Kidney (tissue), 14 donors: ENCODE results near the gene C1QL1. TPM values are rescaled to one million over a fixed set of nuclear protein-coding genes. Genes with fewer than 3 reads are reported as not detected.

ENCODE experiments used
- DNase-seq, 5 donors: peaks; one replicate each; pipeline ENCODE4 v3.0.0-alpha.2; 2013 to 2020
- FAIRE-seq: peaks from 2 replicates; lab custom pipeline; 2012; peaks lifted over from hg19 to GRCh38; lab: Jason Lieb, UNC
- H3K27ac ChIP-seq, 2 donors: one replicate each; pipeline ENCODE4 v1.7.0; 2013; ENCODE audit warnings: low read depth in 2 of 2, low read length in 2 of 2, inconsistent platforms in 1 of 2
- H3K27me3 ChIP-seq: one replicate; pipeline ENCODE4 v1.7.1; 2013; ENCODE audit warnings: low read length, inconsistent platforms; ENCODE audit not compliant: control insufficient read depth, insufficient read depth
- H3K36me3 ChIP-seq, 3 donors: one replicate each; pipeline versions ENCODE4 v1.7.0 to v1.7.1; 2013; ENCODE audit warnings: low read length in 3 of 3, control low read depth in 1 of 3, inconsistent platforms in 1 of 3; ENCODE audit not compliant: insufficient read depth in 3 of 3, control insufficient read depth in 2 of 3
- H3K4me1 ChIP-seq, 3 donors: one replicate each; pipeline versions ENCODE4 v1.7.0 to v1.7.1; 2013; ENCODE audit warnings: low read length in 3 of 3, inconsistent platforms in 1 of 3, low read depth in 1 of 3; ENCODE audit not compliant: control insufficient read depth in 2 of 3, insufficient read depth in 2 of 3
- H3K4me3 ChIP-seq, 3 donors: one replicate each; pipeline versions ENCODE4 v1.7.0 to v1.8.1; 2013; ENCODE audit warnings: low read length in 3 of 3, control low read depth in 1 of 3, inconsistent platforms in 1 of 3
- H3K9ac ChIP-seq, 3 donors: one replicate each; pipeline versions ENCODE4 v1.7.0 to v1.7.1; 2013; ENCODE audit warnings: low read length in 3 of 3, control low read depth in 1 of 3, inconsistent platforms in 1 of 3
- H3K9me3 ChIP-seq, 3 donors: one replicate each; pipeline versions ENCODE4 v1.7.0 to v1.7.1; 2013; ENCODE audit warnings: low read length in 3 of 3, control low read depth in 1 of 3, inconsistent platforms in 1 of 3; ENCODE audit not compliant: control insufficient read depth in 2 of 3, insufficient read depth in 1 of 3
- intact Hi-C: fragments of 100-400 bp; cut with DNase I; formaldehyde crosslinking; loops from one replicate; pipeline ENCODE4 v1.11.1; 2022
- polyA plus RNA-seq: library from polyadenylated mRNA; stranded (reverse); fragments of 350-450 nt; fragmentation: Illumina TruSeq; extraction: RNeasy Lipid Tissue Mini Kit (QIAGEN cat#74804); gene quantifications from one replicate; pipeline ENCODE4 v1.2.3, GENCODE V29; 2014; ENCODE audit warnings: low read depth, low replicate concordance; ENCODE audit not compliant: insufficient read depth
- total RNA-seq: library from RNA; stranded (reverse); fragmentation: NEBNext Ultra II Directional; extraction: Animal tissue kit (Norgen Biotek cat#: 25700); gene quantifications from one replicate; pipeline ENCODE4 v1.2.1, GENCODE V29; 2021
- TF ChIP-seq, protein P1 (sequence below): IDR thresholded peaks from 3 replicates; pipeline ENCODE4 v1.5.1; 2012; ENCODE audit warnings: mild to moderate bottlenecking, moderate library complexity, borderline replicate concordance; ENCODE audit not compliant: insufficient read depth; ENCODE audit errors: extremely low read depth
- donor health status: control.
- donor health status: control.
- donor health status: control.
- donor health status: control.
- donor health status: control.
- donor health status: DM: yes; HTN: yes; CAD: no.
- donor health status: Normal renal cell carcinoma (clear cell type).

C1QL1 gene
- total and polyA plus RNA-seq, 2 donors from 2014 or later = 0.76 to 25.4 TPM

DNA sequence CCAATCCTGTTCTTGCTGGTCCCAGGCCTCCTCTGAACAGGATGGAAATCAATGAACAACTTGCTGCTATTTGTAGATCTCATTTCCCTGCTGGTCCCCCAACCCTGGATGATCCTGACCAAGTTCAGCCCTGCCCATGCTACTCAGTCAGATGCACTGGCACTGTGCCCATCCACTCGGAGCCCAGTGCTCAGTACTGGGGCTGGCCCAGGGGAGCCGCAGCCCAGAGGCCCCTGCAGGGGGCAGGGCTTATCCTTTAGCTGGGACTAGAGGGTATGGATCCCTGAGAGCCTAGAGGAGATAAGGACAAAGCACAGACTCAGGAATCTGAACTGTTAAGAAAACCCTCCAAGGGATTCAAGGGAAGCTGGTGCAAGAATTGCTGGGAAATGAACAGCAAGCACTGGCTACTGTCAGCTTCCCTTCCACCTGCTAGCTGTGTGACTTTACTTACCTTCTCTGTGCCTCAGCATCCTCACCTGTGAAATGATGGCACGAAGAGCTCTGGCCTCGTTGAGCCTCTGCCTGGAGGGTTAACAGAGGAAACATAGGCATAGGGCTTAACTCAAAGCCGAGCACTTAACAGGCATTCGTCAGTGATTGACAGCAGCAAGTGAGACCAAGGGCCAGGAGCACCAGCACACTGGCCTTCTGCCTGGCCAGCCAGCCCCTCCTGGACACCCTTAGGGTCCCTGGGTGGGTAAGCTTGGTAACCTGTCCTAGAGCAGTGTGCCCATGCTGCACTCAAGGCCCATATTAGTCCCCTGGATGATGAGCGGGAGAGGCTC is 29.8 kb upstream of the C1QL1 start:
- H3K27me3 ChIP-seq = no peaks in the 10 kb centered on the region
- H3K9me3 ChIP-seq = peaks cover 0 to 6% (median 0%) of the 10 kb centered on the region in 3 donors
- H3K4me1 ChIP-seq = no peaks in the 10 kb centered on the region
- no peak overlapping the region for H3K9ac ChIP-seq
- no peak overlapping the region for H3K27ac ChIP-seq
- intact Hi-C loops = no loop called here
- FAIRE-seq = no peak
- DNase-seq = no peak
- TF ChIP-seq, protein P1, sequence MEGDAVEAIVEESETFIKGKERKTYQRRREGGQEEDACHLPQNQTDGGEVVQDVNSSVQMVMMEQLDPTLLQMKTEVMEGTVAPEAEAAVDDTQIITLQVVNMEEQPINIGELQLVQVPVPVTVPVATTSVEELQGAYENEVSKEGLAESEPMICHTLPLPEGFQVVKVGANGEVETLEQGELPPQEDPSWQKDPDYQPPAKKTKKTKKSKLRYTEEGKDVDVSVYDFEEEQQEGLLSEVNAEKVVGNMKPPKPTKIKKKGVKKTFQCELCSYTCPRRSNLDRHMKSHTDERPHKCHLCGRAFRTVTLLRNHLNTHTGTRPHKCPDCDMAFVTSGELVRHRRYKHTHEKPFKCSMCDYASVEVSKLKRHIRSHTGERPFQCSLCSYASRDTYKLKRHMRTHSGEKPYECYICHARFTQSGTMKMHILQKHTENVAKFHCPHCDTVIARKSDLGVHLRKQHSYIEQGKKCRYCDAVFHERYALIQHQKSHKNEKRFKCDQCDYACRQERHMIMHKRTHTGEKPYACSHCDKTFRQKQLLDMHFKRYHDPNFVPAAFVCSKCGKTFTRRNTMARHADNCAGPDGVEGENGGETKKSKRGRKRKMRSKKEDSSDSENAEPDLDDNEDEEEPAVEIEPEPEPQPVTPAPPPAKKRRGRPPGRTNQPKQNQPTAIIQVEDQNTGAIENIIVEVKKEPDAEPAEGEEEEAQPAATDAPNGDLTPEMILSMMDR = no peak
- no peaks in the 10 kb centered on the region for H3K36me3 ChIP-seq
- H3K4me3 ChIP-seq = no peak overlapping the region

DNA sequence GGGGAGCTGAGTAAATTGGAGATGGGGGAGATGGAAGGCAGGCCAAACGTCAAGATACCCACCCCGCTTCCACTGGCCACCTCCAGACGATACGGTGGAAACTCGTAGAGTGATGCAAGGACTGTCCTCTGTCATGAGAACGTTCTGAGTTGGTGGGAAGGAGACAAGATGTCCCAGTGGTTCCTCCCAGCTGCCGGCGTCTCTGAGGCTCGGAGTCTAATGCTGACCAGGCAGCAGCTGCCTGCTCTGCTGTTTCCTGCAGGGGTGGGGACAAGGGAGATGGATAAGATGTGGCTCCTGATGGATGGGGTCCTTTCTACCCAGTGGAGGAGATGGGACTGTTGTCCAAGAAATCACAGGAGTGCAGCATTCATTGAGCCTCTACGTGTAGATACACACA is 28.2 kb upstream of the C1QL1 start:
- Histone ChIP-seq H3K4me1 (no peaks in the 10 kb centered on the region), H3K27me3 (no peaks in the 10 kb centered on the region), H3K4me3 (no peak overlapping the region), H3K27ac (no peak overlapping the region), H3K9me3 (peaks cover 0 to 6% (median 0%) of the 10 kb centered on the region in 3 donors), H3K9ac (no peak overlapping the region), H3K36me3 (no peaks in the 10 kb centered on the region)
- no peak for DNase-seq
- FAIRE-seq = no peak
- intact Hi-C loops = no loop called here
- TF ChIP-seq, protein P1 = no peak

DNA sequence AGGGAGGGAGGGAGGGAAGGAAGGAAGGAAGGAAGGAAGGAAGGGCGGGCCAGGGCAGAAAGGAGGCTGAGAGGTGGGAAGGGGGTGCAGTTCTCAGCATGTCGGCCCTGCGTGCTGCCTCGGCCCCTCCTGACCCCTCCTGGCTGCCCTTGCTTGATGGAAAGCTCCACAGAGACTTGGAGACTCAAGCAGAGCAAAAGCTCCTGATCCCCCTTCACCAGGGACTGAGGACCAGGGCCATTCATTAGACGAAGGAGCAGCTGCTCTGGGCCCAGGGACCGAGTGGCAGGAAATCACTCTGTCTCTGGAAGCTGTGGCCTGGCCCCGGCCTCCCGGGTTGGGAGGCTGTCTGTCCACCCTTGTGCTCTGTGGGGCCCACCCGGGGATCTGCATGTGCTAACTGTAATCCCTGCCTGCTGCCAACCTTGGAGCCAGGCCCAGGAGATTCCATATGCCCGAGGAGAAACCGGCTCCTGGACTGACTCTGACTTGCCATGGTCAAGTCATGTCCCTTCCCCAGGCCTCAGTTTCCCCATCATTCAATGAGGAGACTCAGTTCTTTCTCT is 27.4 kb upstream of the C1QL1 start:
- FAIRE-seq (no peak), DNase-seq (no peak)
- TF ChIP-seq, protein P1 = no peak
- Histone ChIP-seq H3K9ac (no peak overlapping the region), H3K27ac (no peak overlapping the region), H3K4me3 (no peak overlapping the region), H3K4me1 (no peaks in the 10 kb centered on the region), H3K9me3 (peaks cover 0 to 6% (median 0%) of the 10 kb centered on the region in 3 donors), H3K36me3 (no peaks in the 10 kb centered on the region), H3K27me3 (no peaks in the 10 kb centered on the region)
- intact Hi-C loops = no loop called here
